Mucosa of descending colon (tissue), 3 donors: ENCODE data around the gene C16orf92. TPM values are rescaled to one million over a fixed set of nuclear protein-coding genes. Genes with fewer than 3 reads are reported as not detected.

Source experiments
- ATAC-seq: fragments of 200-7000 bp; cut with Tn5 transposase; one replicate; pipeline ENCODE4 v1.9.1; 2020; ENCODE audit warnings: mild to moderate bottlenecking, moderate library complexity
- DNase-seq, 3 donors: peaks; one replicate each; pipeline ENCODE4 v3.0.0-alpha.2; 2020
- H3K36me3 ChIP-seq: fragments of 200-600 bp; one replicate; pipeline ENCODE4 v1.8.0; 2021; ENCODE audit warnings: low read depth, mild to moderate bottlenecking
- H3K4me1 ChIP-seq: fragments of 200-600 bp; one replicate; pipeline ENCODE4 v1.8.0; 2021; ENCODE audit warnings: low read depth, mild to moderate bottlenecking
- H3K4me3 ChIP-seq: fragments of 200-600 bp; one replicate; pipeline ENCODE4 v1.8.0; 2021; ENCODE audit warnings: mild to moderate bottlenecking
- H3K9me3 ChIP-seq: fragments of 200-600 bp; one replicate; pipeline ENCODE4 v1.8.0; 2021; ENCODE audit warnings: mild to moderate bottlenecking
- intact Hi-C, 2 donors: fragments of 100-400 bp; cut with DNase I in 1 of 2; cut with micrococcal nuclease in 1 of 2; formaldehyde crosslinking; loops; one replicate each; pipeline versions ENCODE4 v1.11.0 to v1.11.1; 2022; cut with DNase I, micrococcal nuclease
- total RNA-seq, 3 donors: library from RNA; stranded (reverse); fragmentation: NEBNext Ultra II Directional in 2 of 3; extraction: Animal tissue kit (Norgen Biotek cat#: 25700) in 2 of 3; gene quantifications; one replicate each; pipeline versions ENCODE4 v1.2.1 to v1.2.4, GENCODE V29; 2021 to 2023
- TF ChIP-seq, protein P1 (sequence below): fragments of 200-600 bp; IDR thresholded peaks from one replicate; pipeline ENCODE4 v1.8.0; 2022; ENCODE audit warnings: antibody characterized with exemption, mild to moderate bottlenecking
- donor health status: DM: no; HTN: no; CAD: no; lungs with moderate emphysema.
- donor health status: DM: no; HTN: no; CAD: no.
- donor health status: DM: no; HTN: yes; CAD: no.

C16orf92 gene
- total RNA-seq, 3 donors from 2014 or later, result not detected

DNA sequence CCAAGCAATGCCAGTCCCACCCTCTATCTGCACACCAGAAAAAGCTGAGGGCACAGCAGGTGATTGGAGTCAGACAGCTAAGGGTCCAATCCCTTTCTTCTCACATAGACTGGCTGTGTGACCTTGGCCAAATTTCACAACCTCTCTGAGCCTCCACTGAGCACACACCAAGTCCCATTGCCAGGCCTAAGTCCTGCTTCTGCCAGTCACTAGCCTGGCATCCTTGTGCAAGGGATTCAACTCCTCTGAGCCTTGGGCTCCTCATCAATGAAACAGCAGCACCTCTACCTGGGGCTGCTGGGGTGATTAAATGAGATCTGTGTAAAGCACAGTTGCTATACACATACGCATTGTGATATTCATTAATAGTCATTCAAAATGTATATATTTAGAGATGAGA, 23.6 kb downstream of the C16orf92 start:
- ATAC-seq (no peak), DNase-seq (no peak)
- Histone ChIP-seq H3K9me3 (no peaks in the 10 kb centered on the region), H3K36me3 (no peaks in the 10 kb centered on the region), H3K4me1 (no peaks in the 10 kb centered on the region), H3K4me3 (no peak overlapping the region)
- intact Hi-C loops, result no loop called here
- TF ChIP-seq, protein P1, sequence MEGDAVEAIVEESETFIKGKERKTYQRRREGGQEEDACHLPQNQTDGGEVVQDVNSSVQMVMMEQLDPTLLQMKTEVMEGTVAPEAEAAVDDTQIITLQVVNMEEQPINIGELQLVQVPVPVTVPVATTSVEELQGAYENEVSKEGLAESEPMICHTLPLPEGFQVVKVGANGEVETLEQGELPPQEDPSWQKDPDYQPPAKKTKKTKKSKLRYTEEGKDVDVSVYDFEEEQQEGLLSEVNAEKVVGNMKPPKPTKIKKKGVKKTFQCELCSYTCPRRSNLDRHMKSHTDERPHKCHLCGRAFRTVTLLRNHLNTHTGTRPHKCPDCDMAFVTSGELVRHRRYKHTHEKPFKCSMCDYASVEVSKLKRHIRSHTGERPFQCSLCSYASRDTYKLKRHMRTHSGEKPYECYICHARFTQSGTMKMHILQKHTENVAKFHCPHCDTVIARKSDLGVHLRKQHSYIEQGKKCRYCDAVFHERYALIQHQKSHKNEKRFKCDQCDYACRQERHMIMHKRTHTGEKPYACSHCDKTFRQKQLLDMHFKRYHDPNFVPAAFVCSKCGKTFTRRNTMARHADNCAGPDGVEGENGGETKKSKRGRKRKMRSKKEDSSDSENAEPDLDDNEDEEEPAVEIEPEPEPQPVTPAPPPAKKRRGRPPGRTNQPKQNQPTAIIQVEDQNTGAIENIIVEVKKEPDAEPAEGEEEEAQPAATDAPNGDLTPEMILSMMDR, result no peak

DNA sequence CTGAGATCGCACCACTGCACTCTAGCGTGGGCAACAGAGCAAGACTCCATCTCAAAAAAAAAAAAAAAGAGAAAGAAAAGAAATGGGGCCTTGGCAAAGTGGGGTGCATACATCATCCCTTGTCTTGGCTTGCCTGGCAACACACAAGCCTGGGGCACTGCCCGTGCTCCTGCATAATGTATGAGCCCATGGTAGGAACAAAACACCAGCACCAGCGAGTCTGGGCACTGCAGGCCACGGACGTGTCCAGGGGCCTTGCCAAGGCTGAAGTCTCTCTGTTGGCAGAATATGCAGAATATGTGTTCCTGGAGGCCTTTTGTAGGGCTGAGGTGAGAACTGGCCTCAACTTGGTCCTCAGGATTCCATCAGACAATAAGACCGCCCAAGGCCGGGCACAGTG, 26.9 kb downstream of the C16orf92 start:
- Histone ChIP-seq H3K4me3 (no peak overlapping the region), H3K9me3 (no peaks in the 10 kb centered on the region), H3K36me3 (no peaks in the 10 kb centered on the region), H3K4me1 (peaks cover 7% of the 10 kb centered on the region)
- DNase-seq (peak in 1 of 3 donors; percentile 28), ATAC-seq (no peak)
- intact Hi-C loops, result no loop called here
- TF ChIP-seq, protein P1, result no peak

DNA sequence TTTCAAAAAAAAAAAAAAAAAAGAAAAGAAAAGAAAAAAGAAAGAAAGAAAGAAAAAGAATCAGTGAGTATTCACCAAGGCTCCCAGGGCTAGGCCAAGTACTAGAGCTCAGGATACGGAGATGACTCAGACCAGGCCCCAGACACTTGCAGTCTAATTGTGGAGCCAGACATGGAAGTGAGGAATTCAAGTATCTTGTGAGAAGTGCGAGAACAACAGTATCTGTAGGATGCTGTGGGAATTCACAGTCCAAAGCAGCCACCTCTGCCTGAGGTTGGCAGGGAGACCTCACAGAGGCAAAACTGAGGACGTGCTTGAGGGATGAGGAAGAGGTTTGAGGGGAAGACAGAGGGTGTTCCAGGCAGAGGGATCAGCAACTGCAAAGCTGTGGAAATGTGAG, 28.5 kb downstream of the C16orf92 start:
- ATAC-seq, result no peak
- peak in 1 of 3 donors; percentile 3 for DNase-seq
- peaks cover 7% of the 10 kb centered on the region for H3K4me1 ChIP-seq
- TF ChIP-seq, protein P1, result no peak
- intact Hi-C loops, result no loop called here
- H3K9me3 ChIP-seq, result no peaks in the 10 kb centered on the region
- H3K36me3 ChIP-seq, result no peaks in the 10 kb centered on the region
- no peak overlapping the region for H3K4me3 ChIP-seq

DNA sequence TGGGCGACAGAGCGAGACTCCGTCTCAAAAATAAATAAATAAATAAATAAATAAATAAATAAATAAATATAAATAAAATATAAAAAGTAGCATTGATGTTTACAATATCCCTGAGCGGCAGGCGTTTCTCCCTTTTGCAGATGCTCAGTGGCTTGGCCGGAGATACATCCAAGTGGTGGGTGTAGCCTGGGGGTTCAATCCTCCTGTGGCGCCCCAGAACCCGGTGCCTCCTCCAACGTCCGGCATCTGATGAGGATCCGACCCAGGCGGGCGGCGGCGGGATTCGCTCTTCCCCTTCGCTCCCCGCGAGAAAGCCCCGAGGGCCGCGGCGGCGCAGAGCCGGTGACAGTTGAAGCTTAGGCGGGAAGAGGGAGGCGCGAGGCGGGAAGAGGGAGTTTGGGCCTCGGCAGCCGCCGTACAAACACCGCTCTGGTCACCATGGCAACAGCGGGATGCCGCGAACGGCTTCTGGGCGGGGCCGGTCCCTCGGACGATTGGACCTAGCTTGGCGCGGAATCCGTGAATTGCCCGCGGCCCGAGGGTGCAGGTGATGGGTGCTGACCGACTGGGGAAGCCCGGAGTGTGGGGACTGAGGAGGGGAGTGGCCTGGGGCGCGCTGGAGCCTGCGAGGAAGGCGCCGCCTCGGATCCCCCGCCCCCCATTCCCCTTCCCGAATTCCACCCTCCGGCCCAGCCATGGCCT, 29.8 kb downstream of the C16orf92 start:
- Histone ChIP-seq H3K36me3 (no peaks in the 10 kb centered on the region), H3K4me1 (peaks cover 7% of the 10 kb centered on the region), H3K4me3 (peak overlapping the region; percentile 13), H3K9me3 (no peaks in the 10 kb centered on the region)
- intact Hi-C loops, result no loop called here
- DNase-seq (peak; percentile 95 to 96 (median 96)), ATAC-seq (peak; percentile 97)
- TF ChIP-seq, protein P1, result no peak

DNA sequence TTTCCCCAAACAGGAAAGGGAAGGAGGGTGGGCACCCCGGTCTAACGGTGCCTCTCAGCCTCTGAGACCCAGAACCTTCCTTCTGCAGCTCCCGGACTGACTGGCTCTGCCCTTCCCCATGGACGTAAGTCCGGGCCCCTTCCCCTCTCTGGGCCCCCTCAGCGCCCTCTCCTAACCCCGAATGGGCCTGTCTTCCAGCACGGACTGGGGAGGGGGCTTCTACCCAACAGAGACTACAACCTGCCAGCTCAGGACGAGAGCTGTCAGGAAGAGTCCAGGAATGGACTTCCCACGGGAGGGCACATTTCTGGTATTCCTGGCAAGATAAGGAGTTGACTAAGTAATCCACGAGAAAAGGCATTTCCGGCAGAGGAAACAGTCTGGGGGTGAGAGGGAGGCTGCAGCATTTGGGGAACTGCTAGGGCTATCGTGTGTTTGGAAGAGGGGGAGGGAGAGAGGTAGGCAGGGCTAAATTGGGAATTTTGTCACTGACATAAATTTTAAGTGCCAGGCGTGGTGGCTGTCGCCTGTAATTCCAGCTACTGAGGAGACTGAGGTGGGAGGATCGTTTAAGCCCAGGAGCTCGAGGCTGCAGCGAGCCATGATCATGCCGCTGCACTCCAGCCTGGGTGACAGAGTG, 30.5 kb downstream of the C16orf92 start:
- TF ChIP-seq, protein P1, result no peak
- Histone ChIP-seq H3K9me3 (no peaks in the 10 kb centered on the region), H3K4me3 (peak overlapping the region; percentile 13), H3K4me1 (peaks cover 7% of the 10 kb centered on the region), H3K36me3 (no peaks in the 10 kb centered on the region)
- ATAC-seq (peak; percentile 8), DNase-seq (no peak)
- intact Hi-C loops, result no loop called here
